GM21529 (cell line): ENCODE results near the gene MFAP4.
A peak's percentile ranks its signal among the peaks of the same experiment; 100 is the strongest.

Experiments
- ATAC-seq: cut with Tn5 transposase; IDR thresholded peaks from one replicate; pipeline ENCODE4 v1.9.1; 2021; ENCODE audit not compliant: unreplicated experiment

MFAP4 gene

GRCh38 chr17:19372866-19373504, 14.0 kb downstream of the MFAP4 start:
- no peak for ATAC-seq

DNA sequence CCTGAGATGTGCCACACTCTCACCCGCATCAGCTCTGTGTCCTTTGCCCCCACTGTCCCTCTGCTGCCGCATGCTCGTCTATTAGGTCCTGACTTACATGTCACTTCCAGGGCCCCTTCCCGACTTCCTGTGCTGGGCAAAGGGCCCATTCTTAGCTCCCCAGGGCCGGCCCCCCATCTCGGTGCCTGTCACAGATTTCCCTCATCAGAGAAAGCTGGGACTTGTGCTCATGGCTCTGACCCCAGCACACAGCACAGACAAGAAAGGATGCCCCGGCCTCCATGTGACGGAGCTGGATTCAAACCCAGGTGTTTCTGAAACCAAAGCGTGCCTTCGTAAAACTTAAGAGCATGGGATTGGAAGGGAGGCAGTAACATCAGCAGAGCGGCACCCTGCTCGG, 14.6 kb downstream of the MFAP4 start:
- ATAC-seq, result no peak

DNA sequence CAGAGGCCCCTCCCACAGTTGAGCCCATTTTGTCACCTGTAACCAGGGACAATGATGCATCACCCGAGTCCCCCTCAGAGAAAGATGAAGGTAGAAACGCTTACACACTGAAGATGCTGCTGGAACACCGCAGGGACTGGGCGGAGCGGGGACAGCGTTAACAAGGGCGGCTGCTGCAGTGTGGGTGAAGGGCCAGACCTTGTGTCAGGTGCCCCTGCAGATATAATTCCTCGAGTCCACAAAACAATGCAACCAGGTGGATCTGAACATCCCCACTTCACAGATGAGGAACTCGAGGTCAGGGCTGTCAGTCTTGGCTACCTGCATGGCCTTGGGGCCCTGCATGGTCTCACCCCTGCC, 15.0 kb downstream of the MFAP4 start:
- ATAC-seq, result no peak

DNA sequence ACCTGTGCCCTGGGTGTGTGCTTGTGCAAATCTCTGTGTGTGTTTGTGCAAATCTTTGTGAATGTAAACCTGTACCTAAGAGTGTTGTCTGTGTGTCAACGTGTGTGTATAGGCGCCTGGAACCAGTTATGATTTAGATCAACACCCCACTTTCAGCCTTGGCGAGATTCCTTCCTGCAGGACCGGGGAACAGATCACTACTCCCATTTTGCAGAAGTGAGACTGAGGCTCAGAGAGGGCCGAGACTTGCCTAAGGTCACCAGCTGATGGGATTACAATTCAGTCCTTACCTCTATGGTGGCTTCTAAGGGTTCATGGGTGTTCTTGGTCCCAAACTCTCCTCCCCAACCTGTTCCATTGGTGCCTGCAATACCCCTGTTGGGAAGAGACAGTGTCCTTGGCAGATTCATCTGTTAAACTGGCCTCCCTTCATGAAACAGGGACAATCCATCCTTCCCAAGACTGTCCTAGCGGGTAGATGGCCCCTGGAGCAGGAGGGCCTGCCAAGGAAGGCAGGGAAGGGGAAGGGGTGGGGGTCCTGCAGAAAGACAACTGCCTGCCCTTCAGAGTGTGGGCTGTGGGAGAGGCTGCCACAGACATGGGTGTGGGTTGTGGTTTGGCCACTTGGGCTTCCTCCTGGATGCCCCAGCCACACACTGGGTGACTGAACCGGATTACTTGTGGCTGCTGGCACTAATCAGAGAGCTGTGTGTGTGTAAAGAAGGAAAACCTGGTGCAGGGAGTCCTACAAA, 15.6 kb downstream of the MFAP4 start:
- ATAC-seq, result no peak

DNA sequence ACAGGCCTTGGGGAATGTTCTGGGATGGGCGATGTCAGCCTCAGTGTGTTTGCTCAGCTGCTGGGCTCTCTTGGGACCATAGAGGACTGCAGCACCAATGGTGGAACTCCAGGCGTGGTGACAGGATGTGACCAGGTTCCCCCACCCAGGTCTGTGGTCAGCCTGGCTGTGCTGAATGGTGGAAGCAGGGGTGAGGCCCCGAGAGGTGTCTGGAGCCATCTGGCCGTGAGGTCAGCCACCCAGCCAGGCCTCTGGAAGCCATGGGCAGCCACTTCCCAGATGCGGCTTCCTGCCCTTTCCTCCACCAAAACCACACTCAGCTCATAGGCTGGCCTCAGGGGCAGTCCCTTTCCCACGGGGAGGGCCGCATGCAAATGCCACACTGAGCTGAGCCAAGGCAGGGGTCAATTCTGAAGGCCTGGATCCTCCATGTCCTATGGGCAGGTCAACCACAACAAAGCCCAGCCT, 16.5 kb downstream of the MFAP4 start:
- ATAC-seq, result peak; percentile 62

- no peak for ATAC-seq
Observed at GRCh38 chr17:19369846-19370492, 17.0 kb downstream of the MFAP4 start.

DNA sequence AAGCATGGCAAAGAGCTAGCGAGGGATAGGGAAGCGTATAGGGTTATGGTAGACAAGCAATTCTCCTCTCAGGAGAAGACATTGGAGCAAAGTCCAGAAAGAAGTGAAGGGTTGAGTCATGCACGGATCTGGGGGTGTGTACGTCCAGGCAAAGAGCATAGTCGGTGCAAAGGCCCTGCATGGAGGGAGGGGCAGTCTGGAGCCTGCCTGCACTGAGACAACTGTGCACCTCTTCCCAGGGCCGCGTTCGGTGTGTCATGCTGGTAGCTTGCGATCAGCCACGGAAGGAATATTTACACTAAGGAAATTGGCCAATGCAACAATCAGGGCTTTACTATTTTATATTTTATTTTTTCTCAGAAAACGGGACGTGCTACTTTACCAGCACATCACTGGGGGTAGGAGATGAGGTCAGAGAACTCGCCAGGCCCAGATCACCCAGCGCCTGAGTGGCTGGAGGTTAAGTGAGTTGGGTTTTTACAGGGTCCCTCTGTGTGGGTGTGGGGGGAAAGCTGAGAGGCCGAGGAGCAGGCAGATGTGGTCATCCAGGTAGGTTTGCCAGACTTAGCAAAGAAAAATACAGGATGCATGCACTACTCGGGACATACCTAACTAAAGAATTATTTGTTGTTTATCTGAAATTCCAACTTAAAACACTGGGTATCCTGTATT, 17.7 kb downstream of the MFAP4 start:
- ATAC-seq, result no peak

DNA sequence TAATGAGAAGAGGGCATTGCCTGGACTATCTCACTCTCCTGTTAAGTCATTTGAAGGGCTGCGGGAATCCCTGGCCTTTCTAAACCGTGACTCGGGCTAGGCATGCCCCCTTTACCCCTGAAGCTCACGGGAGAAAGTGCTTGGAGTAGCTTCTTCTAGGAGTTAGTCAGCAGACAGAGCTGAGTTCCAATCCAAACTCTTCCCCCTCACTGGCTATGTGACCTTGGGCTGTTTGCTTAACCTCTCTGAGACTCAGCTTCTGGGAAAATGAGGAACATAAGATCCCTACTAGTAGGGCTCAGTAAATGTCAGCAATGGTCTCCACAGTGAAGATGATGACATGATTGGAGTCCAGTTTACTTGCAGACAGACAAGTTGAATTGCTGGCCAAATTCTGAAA, 18.8 kb downstream of the MFAP4 start:
- no peak for ATAC-seq

GRCh38 chr17:19366637-19366972, 20.4 kb downstream of the MFAP4 start:
- ATAC-seq, result no peak

GRCh38 chr17:19365833-19366636, 21.0 kb downstream of the MFAP4 start:
- ATAC-seq, result no peak

GRCh38 chr17:19365499-19365817, 21.5 kb downstream of the MFAP4 start:
- no peak for ATAC-seq

GRCh38 chr17:19364699-19365498, 22.1 kb downstream of the MFAP4 start:
- no peak for ATAC-seq

DNA sequence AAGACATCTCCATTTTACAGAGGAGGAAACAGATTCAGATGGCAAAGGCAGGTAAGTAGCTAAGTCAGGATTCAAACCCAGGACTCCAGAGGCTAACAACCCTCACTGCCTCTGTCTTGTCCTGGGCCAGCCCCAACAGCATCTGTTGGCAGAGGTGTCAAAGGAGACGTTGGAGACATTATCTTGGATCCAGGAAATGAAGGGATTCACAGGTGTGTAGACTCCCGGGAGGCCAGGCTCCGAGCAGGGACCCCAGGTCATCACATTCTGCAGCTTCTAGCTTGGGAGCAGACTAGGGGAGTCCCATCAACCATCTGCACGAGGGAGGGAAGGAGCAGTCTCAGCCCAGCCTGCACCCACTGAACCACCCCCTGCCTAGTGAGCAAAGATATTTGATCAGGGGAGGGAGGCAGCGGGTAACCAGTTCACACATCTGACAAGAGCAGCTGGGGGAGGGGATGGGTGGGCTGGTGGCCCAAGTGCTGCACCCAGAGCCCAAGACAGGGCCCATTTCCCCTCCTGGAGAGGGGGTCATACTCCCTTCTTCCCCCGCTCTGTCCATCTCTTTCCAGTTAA, 23.4 kb downstream of the MFAP4 start:
- no peak for ATAC-seq

- ATAC-seq, result no peak
Observed at GRCh38 chr17:19363114-19363438, 23.9 kb downstream of the MFAP4 start.

- ATAC-seq, result peak; percentile 85
Observed at GRCh38 chr17:19362277-19363113, 24.5 kb downstream of the MFAP4 start, which contains the start of gene B9D1. Gene B9D1 (minus strand): TSS chr17:19362723. CDS start chr17:19362569, 154 bp downstream.

- ATAC-seq, result no peak
Observed at GRCh38 chr17:19361944-19362276, 25.1 kb downstream of the MFAP4 start.

DNA sequence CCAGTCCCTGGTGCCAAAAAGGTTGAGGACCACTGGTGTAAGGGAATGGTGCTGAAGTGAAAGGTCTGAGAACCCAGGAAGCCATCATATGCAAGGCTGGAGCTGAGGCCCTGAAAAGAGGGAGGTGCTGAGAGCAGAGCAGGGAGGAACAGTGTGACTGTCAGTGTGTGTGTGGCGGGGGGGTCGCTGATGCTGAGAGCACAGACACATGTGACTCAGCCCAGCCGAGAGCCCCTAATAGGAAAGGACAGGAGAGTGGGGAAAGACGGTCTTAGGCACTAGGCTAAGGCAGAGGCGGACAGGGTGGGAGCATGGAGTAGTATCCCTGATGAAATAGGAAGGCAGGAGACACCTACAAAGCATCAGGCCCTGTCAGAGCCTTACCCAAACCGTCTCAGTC, 25.7 kb downstream of the MFAP4 start:
- ATAC-seq, result no peak

DNA sequence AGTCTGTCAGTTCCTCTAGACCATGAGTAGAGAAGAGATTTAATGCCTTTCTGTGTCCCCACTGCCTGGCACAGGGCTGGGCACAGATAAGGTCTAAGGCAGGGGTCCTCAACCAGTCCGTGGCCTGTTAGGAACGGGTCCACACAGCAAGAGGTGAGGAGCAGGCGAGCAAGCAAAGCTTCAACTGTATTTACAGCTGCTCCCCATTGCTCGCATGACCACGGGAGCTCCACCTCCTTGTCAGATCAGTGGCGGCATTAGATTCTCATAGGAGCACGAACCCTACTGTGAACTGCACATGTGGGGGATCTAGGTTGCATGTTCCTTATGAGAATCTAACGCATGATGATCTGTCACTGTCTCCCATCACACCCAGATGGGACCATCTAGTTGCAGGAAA, 26.2 kb downstream of the MFAP4 start:
- ATAC-seq, result no peak

- no peak for ATAC-seq
Observed at GRCh38 chr17:19359856-19360255, 27.1 kb downstream of the MFAP4 start.
